ENCODE measurements around the gene CACNA1C.

CACNA1C gene

GRCh38 chr12:2286461-2287131 lies 233.8 kb downstream of the CACNA1C start:
- no peak for DNase-seq

GRCh38 chr12:2287151-2287550 lies 234.4 kb downstream of the CACNA1C start:
- no peak for DNase-seq

- DNase-seq: no peak
Measured at GRCh38 chr12:2287589-2287988, 234.8 kb downstream of the CACNA1C start.

- no peak for DNase-seq
Measured at GRCh38 chr12:2288001-2288400, 235.2 kb downstream of the CACNA1C start.

GRCh38 chr12:2288471-2288870 lies 235.7 kb downstream of the CACNA1C start:
- no peak for DNase-seq

GRCh38 chr12:2288875-2289274 lies 236.1 kb downstream of the CACNA1C start:
- no peak for DNase-seq

- no peak for DNase-seq
Measured at GRCh38 chr12:2289525-2289924, 236.7 kb downstream of the CACNA1C start.

- DNase-seq: no peak
Measured at GRCh38 chr12:2290091-2290490, 237.3 kb downstream of the CACNA1C start.

GRCh38 chr12:2290516-2291065 lies 237.8 kb downstream of the CACNA1C start:
- DNase-seq: no peak

GRCh38 chr12:2291182-2291832 lies 238.5 kb downstream of the CACNA1C start:
- peak in 1 of 2 donors; percentile 38 for DNase-seq

GRCh38 chr12:2291947-2292346 lies 239.2 kb downstream of the CACNA1C start:
- DNase-seq: no peak

GRCh38 chr12:2292560-2292959 lies 239.8 kb downstream of the CACNA1C start:
- DNase-seq: no peak

- no peak for DNase-seq
Measured at GRCh38 chr12:2294651-2295475, 242.1 kb downstream of the CACNA1C start.

GRCh38 chr12:2295941-2296461 lies 243.2 kb downstream of the CACNA1C start:
- no peak for DNase-seq

GRCh38 chr12:2297004-2297403 lies 244.2 kb downstream of the CACNA1C start:
- no peak for DNase-seq

- no peak for DNase-seq
Measured at GRCh38 chr12:2297658-2298057, 244.9 kb downstream of the CACNA1C start.

- DNase-seq: no peak
Measured at GRCh38 chr12:2298556-2299200, 245.9 kb downstream of the CACNA1C start.

GRCh38 chr12:2299206-2299605 lies 246.4 kb downstream of the CACNA1C start:
- peak in 1 of 2 donors; percentile 2 for DNase-seq

- DNase-seq: no peak
Measured at GRCh38 chr12:2300168-2300567, 247.4 kb downstream of the CACNA1C start.

GRCh38 chr12:2300886-2301285 lies 248.1 kb downstream of the CACNA1C start:
- DNase-seq: no peak

GRCh38 chr12:2301531-2302461 lies 249.0 kb downstream of the CACNA1C start:
- DNase-seq: no peak

Data from stimulated activated CD4-positive, alpha-beta T cell treated with anti-CD3 and anti-CD28 coated beads, Interleukin-2, amount 100 ng/mL, for 48 hours (primary cell).